WTC11 (cell line): ENCODE data around the gene CCDC89. TPM values are rescaled to one million over a fixed set of nuclear protein-coding genes. Genes with fewer than 3 reads are reported as not detected.

Source experiments
- ATAC-seq: fragments of 200-7000 bp; cut with Tn5 transposase; 2 replicates; pipeline ENCODE4 v1.10.0; 2021; ENCODE audit warnings: mild to moderate bottlenecking, moderate library complexity
- CTCF ChIA-PET: fragments of 300-600 bp; sonication (Branson Sonifier 250); formaldehyde crosslinking; loops from one replicate; lab custom pipeline; 2021; ENCODE audit warnings: antibody characterized with exemption; lab: Charles Lee
- POLR2A ChIA-PET: fragments of 350-600 bp; sonication (Branson Sonifier 250); formaldehyde crosslinking; loops from one replicate; lab custom pipeline; 2021; ENCODE audit warnings: antibody characterized with exemption; lab: Charles Lee
- DNase-seq: peaks from one replicate; pipeline ENCODE4 v3.0.0; 2021; ENCODE audit warnings: low spot score
- H3K27ac Mint-ChIP-seq: 2 replicates; pipeline ENCODE4 v1.8.0; 2021; ENCODE audit warnings: mixed read lengths
- H3K27me3 Mint-ChIP-seq: 2 replicates; pipeline ENCODE4 v1.8.0; 2021; ENCODE audit warnings: low read depth, mild to moderate bottlenecking, moderate library complexity, mixed read lengths
- H3K36me3 Mint-ChIP-seq: 2 replicates; pipeline ENCODE4 v1.8.0; 2021; ENCODE audit warnings: mixed read lengths
- H3K4me1 Mint-ChIP-seq: 2 replicates; pipeline ENCODE4 v1.8.0; 2022; ENCODE audit warnings: mixed read lengths
- H3K4me3 Mint-ChIP-seq: 2 replicates; pipeline ENCODE4 v1.8.0; 2021; ENCODE audit warnings: mild to moderate bottlenecking, moderate library complexity, mixed read lengths
- H3K9me3 Mint-ChIP-seq: 2 replicates; pipeline ENCODE4 v1.8.0; 2021; ENCODE audit warnings: mixed read lengths
- ATF1 ChIP-seq: sonication (generic); formaldehyde crosslinking; IDR thresholded peaks from 2 replicates; pipeline ENCODE4 v1.8.1; 2023; ENCODE audit warnings: mild to moderate bottlenecking, moderate library complexity, missing genetic modification reagents
- CREM ChIP-seq: sonication (generic); formaldehyde crosslinking; IDR thresholded peaks from 2 replicates; pipeline ENCODE4 v1.8.1; 2022; ENCODE audit warnings: mild to moderate bottlenecking, missing genetic modification reagents, moderate library complexity
- FOXK1 ChIP-seq: sonication (generic); formaldehyde crosslinking; IDR thresholded peaks from 2 replicates; pipeline ENCODE4 v1.8.0; 2022; ENCODE audit warnings: mild to moderate bottlenecking, moderate library complexity, missing genetic modification reagents
- GRHL2 ChIP-seq: fragments of 250-450 bp; sonication (Bioruptor Pico); IDR thresholded peaks from 2 replicates; pipeline ENCODE4 v1.8.0; 2022; ENCODE audit warnings: mild to moderate bottlenecking, moderate library complexity; ENCODE audit not compliant: insufficient replicate concordance, severe bottlenecking
- NFATC4 ChIP-seq: fragments of 250-450 bp; sonication (Bioruptor Pico); IDR thresholded peaks from 2 replicates; pipeline ENCODE4 v1.9.0; 2021; ENCODE audit warnings: mild to moderate bottlenecking
- RORB ChIP-seq: fragments of 250-450 bp; sonication (Bioruptor Pico); IDR thresholded peaks from 2 replicates; pipeline ENCODE4 v1.9.0; 2021; ENCODE audit warnings: mild to moderate bottlenecking
- TEAD1 ChIP-seq: sonication (generic); formaldehyde crosslinking; IDR thresholded peaks from 2 replicates; pipeline ENCODE4 v1.8.0; 2022; ENCODE audit warnings: mild to moderate bottlenecking, missing genetic modification reagents
- TEAD4 ChIP-seq: sonication (generic); formaldehyde crosslinking; IDR thresholded peaks from 2 replicates; pipeline ENCODE4 v1.8.0; 2022; ENCODE audit warnings: mild to moderate bottlenecking, missing genetic modification reagents
- TP53 ChIP-seq: sonication (generic); formaldehyde crosslinking; IDR thresholded peaks from 2 replicates; pipeline ENCODE4 v1.8.1; 2023; ENCODE audit warnings: mild to moderate bottlenecking, missing genetic modification reagents
- ZNF121 ChIP-seq: sonication (generic); formaldehyde crosslinking; IDR thresholded peaks from 2 replicates; pipeline ENCODE4 v1.8.0; 2023; ENCODE audit warnings: missing genetic modification reagents
- ZNF138 ChIP-seq: sonication (generic); formaldehyde crosslinking; conservative IDR thresholded peaks from 2 replicates; pipeline ENCODE4 v1.8.1; 2022; ENCODE audit warnings: mild to moderate bottlenecking, moderate library complexity, missing genetic modification reagents
- ZNF317 ChIP-seq: sonication (generic); formaldehyde crosslinking; IDR thresholded peaks from 2 replicates; pipeline ENCODE4 v1.8.1; 2023; ENCODE audit warnings: low read depth, mild to moderate bottlenecking, moderate library complexity, missing genetic modification reagents, borderline replicate concordance
- ZNF671 ChIP-seq: fragments of 250-450 bp; sonication (Bioruptor Pico); IDR thresholded peaks from 2 replicates; pipeline ENCODE4 v1.8.0; 2021; ENCODE audit warnings: mild to moderate bottlenecking
- total RNA-seq: library from RNA; stranded (reverse); gene quantifications from 3 replicates; pipeline ENCODE4 v1.2.3, GENCODE V29; 2021
- TF ChIP-seq, protein P1 (sequence below): sonication (generic); formaldehyde crosslinking; IDR thresholded peaks from 2 replicates; pipeline ENCODE4 v1.8.1; 2022; ENCODE audit warnings: missing genetic modification reagents, borderline replicate concordance
- TF ChIP-seq, protein P2 (sequence below): sonication (generic); formaldehyde crosslinking; IDR thresholded peaks from 2 replicates; pipeline ENCODE4 v1.8.1; 2022; ENCODE audit warnings: mild to moderate bottlenecking, moderate library complexity, missing genetic modification reagents
- TF ChIP-seq, protein P3 (sequence below): sonication (generic); formaldehyde crosslinking; IDR thresholded peaks from 2 replicates; pipeline ENCODE4 v1.8.1; 2022; ENCODE audit warnings: mild to moderate bottlenecking, missing genetic modification reagents, moderate library complexity, borderline replicate concordance
- TF ChIP-seq, protein P4 (sequence below): sonication (generic); formaldehyde crosslinking; IDR thresholded peaks from 2 replicates; pipeline ENCODE4 v1.8.0; 2022; ENCODE audit warnings: mild to moderate bottlenecking, missing genetic modification reagents
- TF ChIP-seq, protein P5 (sequence below): sonication (generic); formaldehyde crosslinking; IDR thresholded peaks from 2 replicates; pipeline ENCODE4 v1.8.0; 2023; ENCODE audit warnings: mild to moderate bottlenecking, missing genetic modification reagents
- TF ChIP-seq, protein P6 (sequence below): sonication (generic); formaldehyde crosslinking; IDR thresholded peaks from 2 replicates; pipeline ENCODE4 v1.8.0; 2023; ENCODE audit warnings: missing genetic modification reagents, mild to moderate bottlenecking, borderline replicate concordance
- TF ChIP-seq, protein P7 (sequence below): sonication (generic); formaldehyde crosslinking; IDR thresholded peaks from 2 replicates; pipeline ENCODE4 v1.8.0; 2022; ENCODE audit warnings: mild to moderate bottlenecking, missing genetic modification reagents
- TF ChIP-seq, protein P8 (sequence below): fragments of 250-450 bp; sonication (Bioruptor Pico); IDR thresholded peaks from 2 replicates; pipeline ENCODE4 v1.9.0; 2021; ENCODE audit warnings: mild to moderate bottlenecking

CCDC89 gene
- total RNA-seq, 1 experiment from 2014 or later = not detected

DNA sequence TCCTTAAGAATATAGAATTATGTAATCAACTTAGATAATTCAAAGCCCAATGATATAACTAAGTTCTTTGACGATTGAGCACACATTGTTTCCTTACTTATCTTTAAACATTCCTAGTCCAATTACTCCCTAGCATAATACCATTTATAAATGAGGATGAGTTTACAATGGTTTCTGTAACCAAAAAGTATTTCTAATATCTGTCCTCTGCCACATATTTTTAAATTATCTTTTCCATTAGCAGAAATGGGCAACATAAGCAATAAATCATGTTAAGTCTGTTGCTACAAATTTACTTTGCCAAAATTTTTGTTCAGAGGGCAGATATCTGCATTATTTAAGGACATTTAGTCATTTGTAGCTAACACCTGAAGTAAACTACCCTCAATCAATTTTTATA, 27.8 kb downstream of the CCDC89 start (continued):
- no peak for TF ChIP-seq FOXK1 (CRISPR knock-in tag)
- TF ChIP-seq, protein P1, sequence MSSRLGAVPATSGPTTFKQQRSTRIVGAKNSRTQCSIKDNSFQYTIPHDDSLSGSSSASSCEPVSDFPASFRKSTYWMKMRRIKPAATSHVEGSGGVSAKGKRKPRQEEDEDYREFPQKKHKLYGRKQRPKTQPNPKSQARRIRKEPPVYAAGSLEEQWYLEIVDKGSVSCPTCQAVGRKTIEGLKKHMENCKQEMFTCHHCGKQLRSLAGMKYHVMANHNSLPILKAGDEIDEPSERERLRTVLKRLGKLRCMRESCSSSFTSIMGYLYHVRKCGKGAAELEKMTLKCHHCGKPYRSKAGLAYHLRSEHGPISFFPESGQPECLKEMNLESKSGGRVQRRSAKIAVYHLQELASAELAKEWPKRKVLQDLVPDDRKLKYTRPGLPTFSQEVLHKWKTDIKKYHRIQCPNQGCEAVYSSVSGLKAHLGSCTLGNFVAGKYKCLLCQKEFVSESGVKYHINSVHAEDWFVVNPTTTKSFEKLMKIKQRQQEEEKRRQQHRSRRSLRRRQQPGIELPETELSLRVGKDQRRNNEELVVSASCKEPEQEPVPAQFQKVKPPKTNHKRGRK (CRISPR knock-in tag) = no peak
- no peak for TF ChIP-seq TP53 (CRISPR knock-in tag)
- no peak for TF ChIP-seq ZNF317 (CRISPR knock-in tag)
- TF ChIP-seq, protein P2, sequence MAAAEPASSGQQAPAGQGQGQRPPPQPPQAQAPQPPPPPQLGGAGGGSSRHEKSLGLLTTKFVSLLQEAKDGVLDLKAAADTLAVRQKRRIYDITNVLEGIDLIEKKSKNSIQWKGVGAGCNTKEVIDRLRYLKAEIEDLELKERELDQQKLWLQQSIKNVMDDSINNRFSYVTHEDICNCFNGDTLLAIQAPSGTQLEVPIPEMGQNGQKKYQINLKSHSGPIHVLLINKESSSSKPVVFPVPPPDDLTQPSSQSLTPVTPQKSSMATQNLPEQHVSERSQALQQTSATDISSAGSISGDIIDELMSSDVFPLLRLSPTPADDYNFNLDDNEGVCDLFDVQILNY (CRISPR knock-in tag) = no peak
- TF ChIP-seq ATF1 = no peak
- TF ChIP-seq, protein P3, sequence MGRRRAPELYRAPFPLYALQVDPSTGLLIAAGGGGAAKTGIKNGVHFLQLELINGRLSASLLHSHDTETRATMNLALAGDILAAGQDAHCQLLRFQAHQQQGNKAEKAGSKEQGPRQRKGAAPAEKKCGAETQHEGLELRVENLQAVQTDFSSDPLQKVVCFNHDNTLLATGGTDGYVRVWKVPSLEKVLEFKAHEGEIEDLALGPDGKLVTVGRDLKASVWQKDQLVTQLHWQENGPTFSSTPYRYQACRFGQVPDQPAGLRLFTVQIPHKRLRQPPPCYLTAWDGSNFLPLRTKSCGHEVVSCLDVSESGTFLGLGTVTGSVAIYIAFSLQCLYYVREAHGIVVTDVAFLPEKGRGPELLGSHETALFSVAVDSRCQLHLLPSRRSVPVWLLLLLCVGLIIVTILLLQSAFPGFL (CRISPR knock-in tag) = no peak
- TF ChIP-seq RORB (CRISPR knock-in tag) = no peak
- TF ChIP-seq, protein P4, sequence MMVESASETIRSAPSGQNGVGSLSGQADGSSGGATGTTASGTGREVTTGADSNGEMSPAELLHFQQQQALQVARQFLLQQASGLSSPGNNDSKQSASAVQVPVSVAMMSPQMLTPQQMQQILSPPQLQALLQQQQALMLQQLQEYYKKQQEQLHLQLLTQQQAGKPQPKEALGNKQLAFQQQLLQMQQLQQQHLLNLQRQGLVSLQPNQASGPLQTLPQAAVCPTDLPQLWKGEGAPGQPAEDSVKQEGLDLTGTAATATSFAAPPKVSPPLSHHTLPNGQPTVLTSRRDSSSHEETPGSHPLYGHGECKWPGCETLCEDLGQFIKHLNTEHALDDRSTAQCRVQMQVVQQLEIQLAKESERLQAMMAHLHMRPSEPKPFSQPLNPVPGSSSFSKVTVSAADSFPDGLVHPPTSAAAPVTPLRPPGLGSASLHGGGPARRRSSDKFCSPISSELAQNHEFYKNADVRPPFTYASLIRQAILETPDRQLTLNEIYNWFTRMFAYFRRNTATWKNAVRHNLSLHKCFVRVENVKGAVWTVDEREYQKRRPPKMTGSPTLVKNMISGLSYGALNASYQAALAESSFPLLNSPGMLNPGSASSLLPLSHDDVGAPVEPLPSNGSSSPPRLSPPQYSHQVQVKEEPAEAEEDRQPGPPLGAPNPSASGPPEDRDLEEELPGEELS = no peak
- TF ChIP-seq, protein P5, sequence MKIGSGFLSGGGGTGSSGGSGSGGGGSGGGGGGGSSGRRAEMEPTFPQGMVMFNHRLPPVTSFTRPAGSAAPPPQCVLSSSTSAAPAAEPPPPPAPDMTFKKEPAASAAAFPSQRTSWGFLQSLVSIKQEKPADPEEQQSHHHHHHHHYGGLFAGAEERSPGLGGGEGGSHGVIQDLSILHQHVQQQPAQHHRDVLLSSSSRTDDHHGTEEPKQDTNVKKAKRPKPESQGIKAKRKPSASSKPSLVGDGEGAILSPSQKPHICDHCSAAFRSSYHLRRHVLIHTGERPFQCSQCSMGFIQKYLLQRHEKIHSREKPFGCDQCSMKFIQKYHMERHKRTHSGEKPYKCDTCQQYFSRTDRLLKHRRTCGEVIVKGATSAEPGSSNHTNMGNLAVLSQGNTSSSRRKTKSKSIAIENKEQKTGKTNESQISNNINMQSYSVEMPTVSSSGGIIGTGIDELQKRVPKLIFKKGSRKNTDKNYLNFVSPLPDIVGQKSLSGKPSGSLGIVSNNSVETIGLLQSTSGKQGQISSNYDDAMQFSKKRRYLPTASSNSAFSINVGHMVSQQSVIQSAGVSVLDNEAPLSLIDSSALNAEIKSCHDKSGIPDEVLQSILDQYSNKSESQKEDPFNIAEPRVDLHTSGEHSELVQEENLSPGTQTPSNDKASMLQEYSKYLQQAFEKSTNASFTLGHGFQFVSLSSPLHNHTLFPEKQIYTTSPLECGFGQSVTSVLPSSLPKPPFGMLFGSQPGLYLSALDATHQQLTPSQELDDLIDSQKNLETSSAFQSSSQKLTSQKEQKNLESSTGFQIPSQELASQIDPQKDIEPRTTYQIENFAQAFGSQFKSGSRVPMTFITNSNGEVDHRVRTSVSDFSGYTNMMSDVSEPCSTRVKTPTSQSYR (CRISPR knock-in tag) = no peak
- TF ChIP-seq NFATC4 = no peak
- TF ChIP-seq GRHL2 (CRISPR knock-in tag) = no peak

DNA sequence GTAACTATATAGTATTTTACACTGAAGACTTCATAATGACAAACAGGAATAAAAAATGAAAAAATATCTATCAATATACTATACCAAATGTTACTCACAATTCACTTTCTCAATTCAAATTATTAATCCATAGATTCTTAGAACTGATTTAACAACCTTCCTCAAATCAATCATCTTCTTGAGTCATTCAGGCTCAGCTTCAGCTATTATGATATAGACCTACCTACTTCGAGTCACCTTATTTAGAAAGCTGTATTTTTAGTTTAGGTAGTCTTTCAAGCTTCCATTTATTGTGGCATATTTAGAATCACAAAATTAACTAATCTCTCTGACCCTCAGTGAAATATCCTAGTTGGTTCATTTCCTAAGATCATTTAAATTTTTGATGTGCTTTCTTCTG, 29.2 kb downstream of the CCDC89 start:
- Mint-ChIP-seq H3K4me3 (no peak overlapping the region), H3K9me3 (no peaks in the 10 kb centered on the region), H3K27ac (no peak overlapping the region; the same call in 1 of the 2 replicates), H3K36me3 (peaks cover 42% of the 10 kb centered on the region), H3K4me1 (peaks cover 26% of the 10 kb centered on the region), H3K27me3 (no peaks in the 10 kb centered on the region)
- ATAC-seq (no peak), DNase-seq (no peak)
- ChIA-PET POLR2A (no interaction called here), CTCF (no interaction called here)
- no peak for TF ChIP-seq TEAD4 (CRISPR knock-in tag)
- TF ChIP-seq, protein P6, sequence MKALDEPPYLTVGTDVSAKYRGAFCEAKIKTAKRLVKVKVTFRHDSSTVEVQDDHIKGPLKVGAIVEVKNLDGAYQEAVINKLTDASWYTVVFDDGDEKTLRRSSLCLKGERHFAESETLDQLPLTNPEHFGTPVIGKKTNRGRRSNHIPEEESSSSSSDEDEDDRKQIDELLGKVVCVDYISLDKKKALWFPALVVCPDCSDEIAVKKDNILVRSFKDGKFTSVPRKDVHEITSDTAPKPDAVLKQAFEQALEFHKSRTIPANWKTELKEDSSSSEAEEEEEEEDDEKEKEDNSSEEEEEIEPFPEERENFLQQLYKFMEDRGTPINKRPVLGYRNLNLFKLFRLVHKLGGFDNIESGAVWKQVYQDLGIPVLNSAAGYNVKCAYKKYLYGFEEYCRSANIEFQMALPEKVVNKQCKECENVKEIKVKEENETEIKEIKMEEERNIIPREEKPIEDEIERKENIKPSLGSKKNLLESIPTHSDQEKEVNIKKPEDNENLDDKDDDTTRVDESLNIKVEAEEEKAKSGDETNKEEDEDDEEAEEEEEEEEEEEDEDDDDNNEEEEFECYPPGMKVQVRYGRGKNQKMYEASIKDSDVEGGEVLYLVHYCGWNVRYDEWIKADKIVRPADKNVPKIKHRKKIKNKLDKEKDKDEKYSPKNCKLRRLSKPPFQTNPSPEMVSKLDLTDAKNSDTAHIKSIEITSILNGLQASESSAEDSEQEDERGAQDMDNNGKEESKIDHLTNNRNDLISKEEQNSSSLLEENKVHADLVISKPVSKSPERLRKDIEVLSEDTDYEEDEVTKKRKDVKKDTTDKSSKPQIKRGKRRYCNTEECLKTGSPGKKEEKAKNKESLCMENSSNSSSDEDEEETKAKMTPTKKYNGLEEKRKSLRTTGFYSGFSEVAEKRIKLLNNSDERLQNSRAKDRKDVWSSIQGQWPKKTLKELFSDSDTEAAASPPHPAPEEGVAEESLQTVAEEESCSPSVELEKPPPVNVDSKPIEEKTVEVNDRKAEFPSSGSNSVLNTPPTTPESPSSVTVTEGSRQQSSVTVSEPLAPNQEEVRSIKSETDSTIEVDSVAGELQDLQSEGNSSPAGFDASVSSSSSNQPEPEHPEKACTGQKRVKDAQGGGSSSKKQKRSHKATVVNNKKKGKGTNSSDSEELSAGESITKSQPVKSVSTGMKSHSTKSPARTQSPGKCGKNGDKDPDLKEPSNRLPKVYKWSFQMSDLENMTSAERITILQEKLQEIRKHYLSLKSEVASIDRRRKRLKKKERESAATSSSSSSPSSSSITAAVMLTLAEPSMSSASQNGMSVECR = no peak
- TF ChIP-seq, protein P7, sequence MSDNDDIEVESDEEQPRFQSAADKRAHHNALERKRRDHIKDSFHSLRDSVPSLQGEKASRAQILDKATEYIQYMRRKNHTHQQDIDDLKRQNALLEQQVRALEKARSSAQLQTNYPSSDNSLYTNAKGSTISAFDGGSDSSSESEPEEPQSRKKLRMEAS (CRISPR knock-in tag) = no peak
- TF ChIP-seq TEAD1 (CRISPR knock-in tag) = no peak
- no peak for TF ChIP-seq ZNF671 (CRISPR knock-in tag)
- TF ChIP-seq CREM (CRISPR knock-in tag) = no peak
- TF ChIP-seq ZNF138 (CRISPR knock-in tag) = no peak
- TF ChIP-seq, protein P8, sequence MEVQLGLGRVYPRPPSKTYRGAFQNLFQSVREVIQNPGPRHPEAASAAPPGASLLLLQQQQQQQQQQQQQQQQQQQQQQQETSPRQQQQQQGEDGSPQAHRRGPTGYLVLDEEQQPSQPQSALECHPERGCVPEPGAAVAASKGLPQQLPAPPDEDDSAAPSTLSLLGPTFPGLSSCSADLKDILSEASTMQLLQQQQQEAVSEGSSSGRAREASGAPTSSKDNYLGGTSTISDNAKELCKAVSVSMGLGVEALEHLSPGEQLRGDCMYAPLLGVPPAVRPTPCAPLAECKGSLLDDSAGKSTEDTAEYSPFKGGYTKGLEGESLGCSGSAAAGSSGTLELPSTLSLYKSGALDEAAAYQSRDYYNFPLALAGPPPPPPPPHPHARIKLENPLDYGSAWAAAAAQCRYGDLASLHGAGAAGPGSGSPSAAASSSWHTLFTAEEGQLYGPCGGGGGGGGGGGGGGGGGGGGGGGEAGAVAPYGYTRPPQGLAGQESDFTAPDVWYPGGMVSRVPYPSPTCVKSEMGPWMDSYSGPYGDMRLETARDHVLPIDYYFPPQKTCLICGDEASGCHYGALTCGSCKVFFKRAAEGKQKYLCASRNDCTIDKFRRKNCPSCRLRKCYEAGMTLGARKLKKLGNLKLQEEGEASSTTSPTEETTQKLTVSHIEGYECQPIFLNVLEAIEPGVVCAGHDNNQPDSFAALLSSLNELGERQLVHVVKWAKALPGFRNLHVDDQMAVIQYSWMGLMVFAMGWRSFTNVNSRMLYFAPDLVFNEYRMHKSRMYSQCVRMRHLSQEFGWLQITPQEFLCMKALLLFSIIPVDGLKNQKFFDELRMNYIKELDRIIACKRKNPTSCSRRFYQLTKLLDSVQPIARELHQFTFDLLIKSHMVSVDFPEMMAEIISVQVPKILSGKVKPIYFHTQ (CRISPR knock-in tag) = no peak
- no peak for TF ChIP-seq ZNF121 (CRISPR knock-in tag)
